Psoas muscle (tissue), 8 donors: ENCODE data around the gene ZNF268. TPM values are rescaled to one million over a fixed set of nuclear protein-coding genes. Genes with fewer than 3 reads are reported as not detected.

Experiments used
- ATAC-seq, 4 donors: fragments of 200-7000 bp; cut with Tn5 transposase; one replicate each; pipeline ENCODE4 v1.9.1; 2020; ENCODE audit warnings: moderate library complexity in 3 of 4, mild to moderate bottlenecking in 2 of 4
- DNase-seq, 2 donors: peaks; one replicate each; pipeline ENCODE4 v3.0.0-alpha.2; 2020
- H3K27ac ChIP-seq: fragments of 200-600 bp; one replicate; pipeline ENCODE4 v1.8.0; 2022
- H3K27me3 ChIP-seq, 3 donors: fragments of 200-600 bp in 1 of 3; one replicate each; pipeline versions ENCODE4 v1.6.1 to v1.8.0; 2013 to 2022; ENCODE audit warnings: low read length in 2 of 3, mild to moderate bottlenecking in 2 of 3, moderate library complexity in 1 of 3; ENCODE audit not compliant: insufficient read depth in 3 of 3
- H3K36me3 ChIP-seq, 2 donors: fragments of 200-600 bp in 1 of 2; one replicate each; pipeline versions ENCODE4 v1.6.1 to v1.8.0; 2013 to 2022; ENCODE audit warnings: low read depth in 1 of 2, mild to moderate bottlenecking in 1 of 2, moderate library complexity in 1 of 2; ENCODE audit not compliant: insufficient read depth in 1 of 2
- H3K4me1 ChIP-seq: fragments of 200-600 bp; one replicate; pipeline ENCODE4 v1.8.0; 2022
- H3K4me3 ChIP-seq: fragments of 200-600 bp; one replicate; pipeline ENCODE4 v1.8.0; 2022; ENCODE audit warnings: mild to moderate bottlenecking
- H3K9me3 ChIP-seq: fragments of 200-600 bp; one replicate; pipeline ENCODE4 v1.8.0; 2022
- WGBS, 3 donors: extraction: QIAGEN DNeasy Blood & Tissue Kit; methylation state at CpG; one replicate each; pipeline versions ENCODE4 v1.1.6 to v1.1.7; 2013; 5-methylcytosine and 5-hydroxymethylcytosine counted together
- intact Hi-C, 2 donors: fragments of 100-400 bp; cut with DNase I; formaldehyde crosslinking; loops; one replicate each; pipeline versions ENCODE4 v1.11.0 to v1.14.2; 2022
- long read RNA-seq, 2 donors: library from polyadenylated mRNA; unstranded; transcript quantifications; one replicate each; pipeline ENCODE4 v2.0.0, GENCODE V29; 2021
- polyA plus RNA-seq, 3 donors: library from polyadenylated mRNA; stranded (reverse); fragments of 200-250 nt; gene quantifications; one replicate each; pipeline ENCODE4 v1.2.3, GENCODE V29; 2013
- total RNA-seq, 4 donors: library from RNA; stranded (reverse); fragmentation: NEBNext Ultra II Directional in 2 of 4; extraction: Animal tissue kit (Norgen Biotek cat#: 25700) in 2 of 4; gene quantifications; one replicate each; pipeline versions ENCODE4 v1.2.1 to v1.2.4, GENCODE V29; 2021 to 2023
- TF ChIP-seq, protein P1 (sequence below): fragments of 200-600 bp; IDR thresholded peaks from one replicate; pipeline ENCODE4 v1.8.0; 2022; ENCODE audit warnings: antibody characterized with exemption
- donor health status: healthy with polysubstance abuse.
- donor health status: DM: no; HTN: no; CAD: no; lungs with moderate emphysema.
- donor health status: Bipolar disorder and iron deficiency.
- donor health status: healthy.
- donor health status: DM: yes; HTN: yes; CAD: no.
- donor health status: DM: no; HTN: no; CAD: no.
- donor health status: DM: no; HTN: no; CAD: no.
- donor health status: DM: yes; HTN: yes; CAD: no.

The ZNF268 gene
- total RNA-seq = 1 to 10 TPM; 3.5 to 6.4 (median 6.0) TPM
- 1 to 10 TPM; 1.1 to 6.4 (median 2.0) TPM for polyA plus RNA-seq
- long read RNA-seq, donor 1, full-length matches to known transcripts = 2 of 3 reads
- long read RNA-seq, donor 1, partial matches to known transcripts = 0 of 3 reads
- long read RNA-seq, donor 1, other reads (novel, unspliced or antisense) = 1 of 3 reads
- long read RNA-seq, donor 2, full-length matches to known transcripts = 15 of 20 reads
- long read RNA-seq, donor 2, partial matches to known transcripts = 2 of 20 reads
- long read RNA-seq, donor 2, other reads (novel, unspliced or antisense) = 3 of 20 reads

- WGBS, 3 donors = 1 to 2% (median 1%) methylated on average over 39 to 40 of the region's 40 CpGs
- H3K27me3 ChIP-seq = no peaks in the 10 kb centered on the region
- peaks cover 2 to 32% of the 10 kb centered on the region in 2 donors for H3K36me3 ChIP-seq
- TF ChIP-seq, protein P1, sequence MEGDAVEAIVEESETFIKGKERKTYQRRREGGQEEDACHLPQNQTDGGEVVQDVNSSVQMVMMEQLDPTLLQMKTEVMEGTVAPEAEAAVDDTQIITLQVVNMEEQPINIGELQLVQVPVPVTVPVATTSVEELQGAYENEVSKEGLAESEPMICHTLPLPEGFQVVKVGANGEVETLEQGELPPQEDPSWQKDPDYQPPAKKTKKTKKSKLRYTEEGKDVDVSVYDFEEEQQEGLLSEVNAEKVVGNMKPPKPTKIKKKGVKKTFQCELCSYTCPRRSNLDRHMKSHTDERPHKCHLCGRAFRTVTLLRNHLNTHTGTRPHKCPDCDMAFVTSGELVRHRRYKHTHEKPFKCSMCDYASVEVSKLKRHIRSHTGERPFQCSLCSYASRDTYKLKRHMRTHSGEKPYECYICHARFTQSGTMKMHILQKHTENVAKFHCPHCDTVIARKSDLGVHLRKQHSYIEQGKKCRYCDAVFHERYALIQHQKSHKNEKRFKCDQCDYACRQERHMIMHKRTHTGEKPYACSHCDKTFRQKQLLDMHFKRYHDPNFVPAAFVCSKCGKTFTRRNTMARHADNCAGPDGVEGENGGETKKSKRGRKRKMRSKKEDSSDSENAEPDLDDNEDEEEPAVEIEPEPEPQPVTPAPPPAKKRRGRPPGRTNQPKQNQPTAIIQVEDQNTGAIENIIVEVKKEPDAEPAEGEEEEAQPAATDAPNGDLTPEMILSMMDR = peak; percentile 68
- intact Hi-C loops = no loop called here
- ATAC-seq = peak; percentile 99
- H3K4me3 ChIP-seq = peak within 1 kb of the TSS; percentile 81
- peaks cover 62% of the 10 kb centered on the region for H3K9me3 ChIP-seq
- DNase-seq = peak; percentile 90 to 94
- H3K4me1 ChIP-seq = peaks cover 8% of the 10 kb centered on the region
- peak within 1 kb of the TSS; percentile 48 for H3K27ac ChIP-seq
These were observed at the start of gene ZNF268 for GRCh38 chr12:133181238-133181959. Gene ZNF268 (plus strand): TSS chr12:133181495. CDS start chr12:133181998, 503 bp downstream.

GRCh38 chr12:133135747-133136146, 45.5 kb upstream of the ZNF268 start:
- Histone ChIP-seq H3K36me3 (peaks cover 17 to 53% of the 10 kb centered on the region in 2 donors), H3K4me3 (no peak overlapping the region), H3K4me1 (peaks cover 7% of the 10 kb centered on the region), H3K9me3 (peaks cover 81% of the 10 kb centered on the region), H3K27ac (no peak overlapping the region), H3K27me3 (no peaks in the 10 kb centered on the region)
- 95 to 100% (median 100%) methylated on average over 2 of the region's 2 CpGs for WGBS, 3 donors
- intact Hi-C loops = no loop called here
- TF ChIP-seq, protein P1 = no peak
- no peak for DNase-seq
- no peak for ATAC-seq

GRCh38 chr12:133145981-133146380, 35.3 kb upstream of the ZNF268 start:
- DNase-seq (no peak), ATAC-seq (no peak)
- no peaks in the 10 kb centered on the region for H3K4me1 ChIP-seq
- TF ChIP-seq, protein P1 = no peak
- no peak overlapping the region for H3K27ac ChIP-seq
- H3K27me3 ChIP-seq = no peaks in the 10 kb centered on the region
- peaks cover 85% of the 10 kb centered on the region for H3K9me3 ChIP-seq
- peaks cover 23 to 65% of the 10 kb centered on the region in 2 donors for H3K36me3 ChIP-seq
- intact Hi-C loops = no loop called here
- WGBS, 3 donors = 96 to 98% (median 98%) methylated on average over 2 of the region's 2 CpGs
- no peak overlapping the region for H3K4me3 ChIP-seq

DNA sequence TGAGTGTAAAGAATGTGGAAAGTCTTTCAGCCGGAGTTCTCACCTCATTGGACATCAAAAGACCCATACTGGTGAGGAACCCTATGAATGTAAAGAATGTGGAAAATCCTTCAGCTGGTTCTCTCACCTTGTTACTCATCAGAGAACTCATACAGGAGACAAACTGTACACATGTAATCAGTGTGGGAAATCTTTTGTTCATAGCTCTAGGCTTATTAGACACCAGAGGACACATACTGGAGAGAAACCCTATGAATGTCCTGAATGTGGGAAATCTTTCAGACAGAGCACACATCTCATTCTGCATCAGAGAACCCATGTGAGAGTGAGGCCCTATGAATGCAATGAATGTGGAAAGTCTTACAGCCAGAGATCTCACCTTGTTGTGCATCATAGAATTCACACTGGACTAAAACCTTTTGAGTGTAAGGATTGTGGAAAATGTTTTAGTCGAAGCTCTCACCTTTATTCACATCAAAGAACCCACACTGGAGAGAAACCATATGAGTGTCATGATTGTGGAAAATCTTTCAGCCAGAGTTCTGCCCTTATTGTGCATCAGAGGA, 25.1 kb upstream of the ZNF268 start:
- ATAC-seq (no peak), DNase-seq (no peak)
- intact Hi-C loops = no loop called here
- H3K4me1 ChIP-seq = no peaks in the 10 kb centered on the region
- H3K4me3 ChIP-seq = no peak overlapping the region
- H3K36me3 ChIP-seq = peaks cover 42 to 73% of the 10 kb centered on the region in 2 donors
- TF ChIP-seq, protein P1 = no peak
- H3K27ac ChIP-seq = no peak overlapping the region
- WGBS, 3 donors = 95 to 97% (median 95%) methylated on average over 2 of the region's 2 CpGs
- H3K27me3 ChIP-seq = no peaks in the 10 kb centered on the region
- peaks cover 97% of the 10 kb centered on the region for H3K9me3 ChIP-seq
